Loucy (cell line): ENCODE data around the gene TGFB1I1.
"Not testable (repeated sequence)": the region's sequence is repeated elsewhere in the genome, so short reads cannot be mapped to it uniquely, and the experiment has no call there.

ENCODE experiments used
- H2AFZ ChIP-seq: fragments of 200-600 bp; sonication (generic); 2 replicates; pipeline ENCODE4 v1.6.0; 2016; ENCODE audit warnings: antibody characterized with exemption, mild to moderate bottlenecking, low read length, moderate library complexity
- H3F3A ChIP-seq: fragments of 200-600 bp; 2 replicates; pipeline ENCODE4 v1.6.0; 2016; ENCODE audit warnings: antibody characterized with exemption, low read depth, mild to moderate bottlenecking
- H3K27me3 ChIP-seq: fragments of 200-600 bp; sonication (generic); 2 replicates; pipeline ENCODE4 v1.6.1; 2014; ENCODE audit warnings: low read length, mild to moderate bottlenecking; ENCODE audit not compliant: insufficient read depth, poor library complexity, severe bottlenecking
- H3K36me3 ChIP-seq: fragments of 200-600 bp; sonication (generic); 2 replicates; pipeline ENCODE4 v1.6.1; 2016; ENCODE audit warnings: low read length; ENCODE audit not compliant: insufficient read depth
- H3K4me1 ChIP-seq: fragments of 200-600 bp; sonication (generic); 2 replicates; pipeline ENCODE4 v1.5.1; 2014; ENCODE audit warnings: low read length, mild to moderate bottlenecking; ENCODE audit not compliant: insufficient read depth, poor library complexity, severe bottlenecking
- H3K4me2 ChIP-seq: fragments of 200-600 bp; sonication (generic); 2 replicates; pipeline ENCODE4 v1.6.0; 2014; ENCODE audit warnings: antibody characterized with exemption, low read length, low read depth, mild to moderate bottlenecking; ENCODE audit not compliant: poor library complexity, severe bottlenecking
- H3K4me3 ChIP-seq: fragments of 200-600 bp; sonication (generic); 2 replicates; pipeline ENCODE4 v1.5.1; 2014; ENCODE audit warnings: low read length, mild to moderate bottlenecking, mixed read lengths; ENCODE audit not compliant: poor library complexity, severe bottlenecking
- H3K79me2 ChIP-seq: fragments of 200-600 bp; sonication (generic); 2 replicates; pipeline ENCODE4 v1.6.1; 2014; ENCODE audit warnings: low read length; ENCODE audit not compliant: insufficient read depth
- H3K9ac ChIP-seq: fragments of 200-600 bp; sonication (generic); 2 replicates; pipeline ENCODE4 v1.6.0; 2014; ENCODE audit warnings: mild to moderate bottlenecking, low read depth, low read length, moderate library complexity; ENCODE audit not compliant: poor library complexity, severe bottlenecking
- H3K9me2 ChIP-seq: fragments of 200-600 bp; sonication (generic); replicated peaks from 2 replicates; pipeline ENCODE4 v1.6.1; 2016; ENCODE audit warnings: low read depth, low read length, mixed read lengths
- H3K9me3 ChIP-seq: fragments of 200-600 bp; sonication (generic); 2 replicates; pipeline ENCODE4 v1.6.1; 2014; ENCODE audit warnings: mild to moderate bottlenecking, antibody characterized with exemption, low read length, low read depth; ENCODE audit not compliant: insufficient read depth
- H4K20me1 ChIP-seq: fragments of 200-600 bp; sonication (generic); 2 replicates; pipeline ENCODE4 v1.6.0; 2014; ENCODE audit warnings: antibody characterized with exemption, low read length, mild to moderate bottlenecking; ENCODE audit not compliant: insufficient read depth, poor library complexity, severe bottlenecking
- EZH2phosphoT487 ChIP-seq: fragments of 200-600 bp; IDR thresholded peaks from 2 replicates; pipeline ENCODE4 v1.6.1; 2018; ENCODE audit warnings: antibody characterized with exemption, mild to moderate bottlenecking, moderate library complexity, borderline replicate concordance
- TF ChIP-seq, protein P1 (sequence below): fragments of 200-600 bp; sonication (generic); conservative IDR thresholded peaks from 2 replicates; pipeline ENCODE4 v1.5.1; 2014; ENCODE audit warnings: mild to moderate bottlenecking, antibody characterized with exemption, low read length

Gene TGFB1I1

GRCh38 chr16:31439519-31439918, 32.4 kb upstream of the TGFB1I1 start:
- Histone ChIP-seq H3K4me2 (no peak overlapping the region), H3K9me3 (no peaks in the 10 kb centered on the region), H4K20me1 (no peaks in the 10 kb centered on the region), H3K4me1 (peaks cover 15% of the 10 kb centered on the region), H3F3A (no peaks in the 10 kb centered on the region), H3K79me2 (no peaks in the 10 kb centered on the region), H2AFZ (no peak overlapping the region), H3K4me3 (no peak overlapping the region), H3K27me3 (no peaks in the 10 kb centered on the region), H3K9me2 (no peaks in the 10 kb centered on the region), H3K36me3 (no peaks in the 10 kb centered on the region), H3K9ac (no peak overlapping the region)
- no peak for TF ChIP-seq EZH2phosphoT487
- TF ChIP-seq, protein P1, sequence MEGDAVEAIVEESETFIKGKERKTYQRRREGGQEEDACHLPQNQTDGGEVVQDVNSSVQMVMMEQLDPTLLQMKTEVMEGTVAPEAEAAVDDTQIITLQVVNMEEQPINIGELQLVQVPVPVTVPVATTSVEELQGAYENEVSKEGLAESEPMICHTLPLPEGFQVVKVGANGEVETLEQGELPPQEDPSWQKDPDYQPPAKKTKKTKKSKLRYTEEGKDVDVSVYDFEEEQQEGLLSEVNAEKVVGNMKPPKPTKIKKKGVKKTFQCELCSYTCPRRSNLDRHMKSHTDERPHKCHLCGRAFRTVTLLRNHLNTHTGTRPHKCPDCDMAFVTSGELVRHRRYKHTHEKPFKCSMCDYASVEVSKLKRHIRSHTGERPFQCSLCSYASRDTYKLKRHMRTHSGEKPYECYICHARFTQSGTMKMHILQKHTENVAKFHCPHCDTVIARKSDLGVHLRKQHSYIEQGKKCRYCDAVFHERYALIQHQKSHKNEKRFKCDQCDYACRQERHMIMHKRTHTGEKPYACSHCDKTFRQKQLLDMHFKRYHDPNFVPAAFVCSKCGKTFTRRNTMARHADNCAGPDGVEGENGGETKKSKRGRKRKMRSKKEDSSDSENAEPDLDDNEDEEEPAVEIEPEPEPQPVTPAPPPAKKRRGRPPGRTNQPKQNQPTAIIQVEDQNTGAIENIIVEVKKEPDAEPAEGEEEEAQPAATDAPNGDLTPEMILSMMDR: no peak

GRCh38 chr16:31440516-31441184, 31.3 kb upstream of the TGFB1I1 start:
- H3K9me2 ChIP-seq: no peaks in the 10 kb centered on the region
- peaks cover 15% of the 10 kb centered on the region for H3K4me1 ChIP-seq
- H3K4me2 ChIP-seq: no peak overlapping the region
- H3K9ac ChIP-seq: no peak overlapping the region
- H2AFZ ChIP-seq: no peak overlapping the region
- no peaks in the 10 kb centered on the region for H3K36me3 ChIP-seq
- no peaks in the 10 kb centered on the region for H3K27me3 ChIP-seq
- no peaks in the 10 kb centered on the region for H4K20me1 ChIP-seq
- no peaks in the 10 kb centered on the region for H3K9me3 ChIP-seq
- no peaks in the 10 kb centered on the region for H3K79me2 ChIP-seq
- no peak overlapping the region for H3K4me3 ChIP-seq
- no peaks in the 10 kb centered on the region for H3F3A ChIP-seq
- TF ChIP-seq, protein P1: no peak
- TF ChIP-seq EZH2phosphoT487: no peak

DNA sequence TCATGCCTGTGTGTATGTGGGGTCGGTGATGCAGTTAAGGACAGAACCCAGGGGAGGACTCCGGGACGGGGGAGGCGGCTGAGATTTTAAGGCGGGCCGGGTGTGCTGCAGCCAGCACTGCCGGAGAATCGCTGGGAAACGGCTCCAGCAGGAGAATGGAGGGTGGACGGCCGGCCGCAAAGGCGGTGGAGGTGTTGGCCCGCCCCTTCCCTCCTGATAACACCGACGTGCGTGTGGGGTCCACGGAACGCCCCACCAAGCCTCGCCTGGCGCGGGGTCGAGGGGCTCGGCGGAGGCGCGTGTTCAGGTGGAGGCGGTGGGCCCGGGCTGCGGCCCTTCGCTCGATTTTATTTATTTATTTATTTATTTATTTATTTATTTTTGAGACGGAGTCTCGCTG, 30.0 kb upstream of the TGFB1I1 start:
- Histone ChIP-seq H3K9me3 (no peaks in the 10 kb centered on the region; the same call in 1 of the 2 replicates), H3K9me2 (no peaks in the 10 kb centered on the region), H3K4me2 (no peak overlapping the region), H2AFZ (no peak overlapping the region), H3K36me3 (no peaks in the 10 kb centered on the region), H3K27me3 (no peaks in the 10 kb centered on the region), H3K9ac (no peak overlapping the region), H3K4me1 (peaks cover 15% of the 10 kb centered on the region), H3F3A (no peaks in the 10 kb centered on the region), H3K4me3 (no peak overlapping the region), H4K20me1 (no peaks in the 10 kb centered on the region), H3K79me2 (no peaks in the 10 kb centered on the region)
- TF ChIP-seq, protein P1: no peak
- TF ChIP-seq EZH2phosphoT487: no peak

DNA sequence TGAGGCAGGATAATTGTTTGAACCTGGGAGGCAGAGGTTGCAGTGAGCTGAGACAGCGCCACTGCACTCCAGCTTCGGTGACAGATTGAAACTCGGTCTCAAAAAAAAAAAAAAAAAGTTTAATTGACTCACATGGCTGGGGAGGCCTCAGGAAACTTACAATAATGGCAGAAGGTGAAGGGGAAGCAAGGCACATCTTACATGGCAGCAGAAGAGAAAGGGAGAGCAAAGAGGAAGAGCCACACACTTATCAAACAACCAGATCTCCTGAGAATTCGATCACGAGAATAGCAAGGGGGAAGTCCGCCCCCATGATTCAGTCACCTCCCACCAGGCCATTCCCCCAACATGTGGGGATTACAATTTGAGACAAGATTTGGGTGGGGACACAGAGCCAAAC, 26.0 kb upstream of the TGFB1I1 start:
- not testable (repeated sequence) for H3K4me3 ChIP-seq, H3K9me2 ChIP-seq, H3K36me3 ChIP-seq, H4K20me1 ChIP-seq, H2AFZ ChIP-seq, H3K27me3 ChIP-seq, H3K4me1 ChIP-seq, H3K79me2 ChIP-seq, H3K9ac ChIP-seq, H3F3A ChIP-seq, H3K9me3 ChIP-seq, H3K4me2 ChIP-seq
